ENCODE results near the gene LRIG1.
A peak's percentile ranks its signal among the peaks of the same experiment; 100 is the strongest.

Gene LRIG1, protein sequence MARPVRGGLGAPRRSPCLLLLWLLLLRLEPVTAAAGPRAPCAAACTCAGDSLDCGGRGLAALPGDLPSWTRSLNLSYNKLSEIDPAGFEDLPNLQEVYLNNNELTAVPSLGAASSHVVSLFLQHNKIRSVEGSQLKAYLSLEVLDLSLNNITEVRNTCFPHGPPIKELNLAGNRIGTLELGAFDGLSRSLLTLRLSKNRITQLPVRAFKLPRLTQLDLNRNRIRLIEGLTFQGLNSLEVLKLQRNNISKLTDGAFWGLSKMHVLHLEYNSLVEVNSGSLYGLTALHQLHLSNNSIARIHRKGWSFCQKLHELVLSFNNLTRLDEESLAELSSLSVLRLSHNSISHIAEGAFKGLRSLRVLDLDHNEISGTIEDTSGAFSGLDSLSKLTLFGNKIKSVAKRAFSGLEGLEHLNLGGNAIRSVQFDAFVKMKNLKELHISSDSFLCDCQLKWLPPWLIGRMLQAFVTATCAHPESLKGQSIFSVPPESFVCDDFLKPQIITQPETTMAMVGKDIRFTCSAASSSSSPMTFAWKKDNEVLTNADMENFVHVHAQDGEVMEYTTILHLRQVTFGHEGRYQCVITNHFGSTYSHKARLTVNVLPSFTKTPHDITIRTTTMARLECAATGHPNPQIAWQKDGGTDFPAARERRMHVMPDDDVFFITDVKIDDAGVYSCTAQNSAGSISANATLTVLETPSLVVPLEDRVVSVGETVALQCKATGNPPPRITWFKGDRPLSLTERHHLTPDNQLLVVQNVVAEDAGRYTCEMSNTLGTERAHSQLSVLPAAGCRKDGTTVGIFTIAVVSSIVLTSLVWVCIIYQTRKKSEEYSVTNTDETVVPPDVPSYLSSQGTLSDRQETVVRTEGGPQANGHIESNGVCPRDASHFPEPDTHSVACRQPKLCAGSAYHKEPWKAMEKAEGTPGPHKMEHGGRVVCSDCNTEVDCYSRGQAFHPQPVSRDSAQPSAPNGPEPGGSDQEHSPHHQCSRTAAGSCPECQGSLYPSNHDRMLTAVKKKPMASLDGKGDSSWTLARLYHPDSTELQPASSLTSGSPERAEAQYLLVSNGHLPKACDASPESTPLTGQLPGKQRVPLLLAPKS

DNA sequence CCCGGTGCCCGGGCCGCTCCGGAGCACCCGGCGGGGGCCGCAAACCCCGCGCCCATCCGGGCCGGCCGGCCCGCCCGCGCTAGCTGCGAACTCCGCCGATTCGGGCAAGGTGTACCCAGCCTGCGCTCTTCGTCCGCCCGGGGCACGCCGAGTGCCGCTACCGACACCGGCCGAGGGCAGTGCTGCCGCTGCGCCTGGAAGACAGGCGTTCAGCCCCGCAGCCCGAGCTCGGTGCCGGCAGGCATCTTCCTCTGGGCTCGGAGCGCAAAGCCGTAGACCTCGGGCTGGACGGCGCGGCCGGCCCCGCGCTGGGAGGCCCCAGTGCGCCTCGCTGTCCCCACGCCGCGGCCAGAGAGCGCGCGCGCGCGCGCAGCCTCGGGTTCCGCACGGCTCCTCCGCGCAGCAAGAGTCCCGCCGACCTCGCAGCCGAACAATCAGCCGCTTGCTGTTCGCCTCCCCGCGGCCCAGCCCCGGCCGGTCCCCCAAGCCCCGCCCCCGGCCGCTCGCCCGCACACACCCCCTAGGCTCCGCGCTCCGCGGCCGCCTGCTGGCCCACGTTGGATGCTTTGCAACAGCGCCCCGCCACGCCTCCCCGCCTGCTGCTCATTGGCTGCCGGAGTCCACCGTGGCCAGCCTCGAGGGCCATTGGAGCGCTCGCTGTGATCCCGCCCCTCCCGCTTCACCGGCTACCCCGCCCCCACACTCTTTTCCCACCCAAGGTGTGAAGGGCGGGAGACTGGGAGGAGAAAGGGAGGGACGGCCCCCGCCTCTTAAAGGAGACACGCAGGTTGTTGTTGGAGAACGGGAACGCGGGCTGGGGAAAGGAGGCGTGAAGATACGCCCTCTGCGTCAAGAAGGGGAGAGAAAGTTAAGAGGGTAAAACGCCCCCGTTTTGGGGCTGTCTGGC lies at the start of gene LRIG1:
LRIG1 (minus strand) TSS at position 447 of the 907 bp plus-strand sequence. CDS start 615 bp downstream, outside the sequence.
- DNase-seq (ENCODE audit: low read depth), result peak; percentile 98

DNA sequence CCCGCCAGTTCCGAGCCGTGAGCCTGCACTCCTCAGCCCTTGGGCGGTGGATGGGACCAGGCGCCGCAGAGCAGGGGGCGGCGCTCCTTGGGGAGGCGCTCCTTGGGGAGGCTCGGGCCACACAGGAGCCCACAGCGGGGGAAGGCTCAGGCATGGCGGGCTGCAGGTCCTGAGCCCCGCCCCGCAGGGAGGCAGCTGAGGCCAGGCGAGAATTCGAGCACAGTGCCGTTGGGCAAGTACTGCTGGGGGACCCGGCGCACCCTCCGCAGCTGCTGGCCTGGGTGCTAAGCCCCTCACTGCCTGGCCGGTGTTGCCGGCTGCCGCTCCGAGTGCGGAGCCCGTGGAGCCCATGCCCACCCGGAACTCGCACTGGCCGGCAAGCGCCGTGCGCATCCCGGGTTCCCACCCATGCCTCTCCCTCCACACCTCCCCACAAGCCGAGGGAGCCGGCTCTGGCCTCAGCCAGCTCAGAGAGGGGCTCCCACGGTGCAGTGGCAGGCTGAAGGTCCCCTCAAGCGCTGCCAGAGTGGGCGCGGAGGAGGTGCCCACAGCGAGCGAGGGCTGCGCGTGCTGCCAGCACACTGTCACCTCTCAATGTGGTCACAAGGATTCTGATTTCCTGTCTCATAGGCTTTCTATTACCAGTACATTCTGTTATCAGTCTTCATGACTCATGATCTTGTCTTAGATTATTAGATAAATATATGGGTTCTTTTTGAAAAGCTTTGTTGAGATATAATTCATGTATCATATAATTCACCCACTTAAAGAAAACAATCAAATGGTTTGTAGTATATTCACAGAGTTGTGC lies 44.0 kb upstream of the LRIG1 start:
- no peak for DNase-seq (ENCODE audit: low read depth)

GRCh38 chr3:66542153-66542552 lies 41.3 kb upstream of the LRIG1 start:
- DNase-seq (ENCODE audit: low read depth), result no peak

GRCh38 chr3:66539466-66539989 lies 38.7 kb upstream of the LRIG1 start:
- DNase-seq (ENCODE audit: low read depth), result no peak

GRCh38 chr3:66538390-66538789 lies 37.6 kb upstream of the LRIG1 start:
- no peak for DNase-seq (ENCODE audit: low read depth)

DNA sequence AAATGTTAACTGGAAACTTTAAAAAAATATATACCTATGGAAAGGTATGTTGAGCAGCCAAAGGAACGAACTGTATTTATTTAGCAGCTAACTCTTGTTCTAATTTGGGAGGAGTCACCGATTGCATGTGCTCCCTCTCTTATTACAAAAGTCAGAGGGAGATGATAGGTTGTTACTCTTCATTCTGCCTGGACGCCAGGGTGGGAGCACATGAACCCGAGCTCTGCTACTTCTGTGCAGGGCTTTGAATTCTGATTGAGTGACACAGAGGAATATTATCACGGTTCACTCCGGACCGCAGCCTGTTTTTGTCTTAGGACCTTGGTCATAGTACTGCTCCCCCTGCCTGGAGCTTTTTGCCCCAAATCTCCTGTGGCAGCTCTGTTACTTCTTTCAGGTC lies 36.9 kb upstream of the LRIG1 start:
- no peak for DNase-seq (ENCODE audit: low read depth)

DNA sequence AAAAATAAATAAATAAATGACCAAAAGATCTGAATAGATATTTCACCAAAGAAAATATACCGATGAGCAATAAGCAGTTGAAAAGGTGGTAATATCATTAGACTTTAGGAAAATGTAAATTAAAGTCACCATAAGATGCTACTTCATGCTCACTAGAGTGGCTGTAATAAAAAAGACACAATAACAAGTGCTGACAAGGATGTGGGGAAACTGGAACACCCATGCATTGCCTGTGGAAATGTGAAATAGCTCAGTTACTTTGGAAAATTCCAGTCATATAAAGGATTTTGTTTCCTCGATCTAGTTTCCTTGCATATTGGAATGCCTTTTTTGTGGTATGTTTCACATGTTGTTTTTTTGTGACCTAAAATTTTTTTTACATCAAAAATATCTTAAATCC lies 36.0 kb upstream of the LRIG1 start:
- DNase-seq (ENCODE audit: low read depth), result no peak

DNA sequence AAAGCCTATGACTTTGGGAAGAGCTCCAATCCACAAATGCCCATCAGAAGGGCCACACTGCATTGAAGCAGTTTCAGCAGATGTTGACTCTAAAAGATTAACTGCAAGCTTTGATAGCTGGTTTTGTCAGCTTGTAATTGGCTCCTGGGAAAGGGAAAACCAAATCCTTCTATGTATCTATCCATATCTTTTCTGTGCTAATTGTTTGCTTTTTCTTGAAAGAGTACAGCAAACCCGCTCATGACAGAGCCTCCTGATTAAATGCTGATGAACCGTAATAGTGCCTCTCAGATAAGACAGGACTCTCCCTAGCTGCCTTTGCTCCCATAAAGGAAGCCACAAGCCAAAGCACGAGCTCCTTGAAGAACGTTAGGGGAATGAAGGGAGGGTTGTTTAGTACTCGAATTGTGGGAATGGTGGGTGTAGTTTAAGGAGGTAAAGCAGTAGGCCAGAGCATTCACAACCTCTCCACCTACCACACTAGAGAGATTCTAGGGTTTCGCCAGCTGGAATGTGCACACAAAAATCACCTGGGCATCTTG lies 33.6 kb upstream of the LRIG1 start:
- no peak for DNase-seq (ENCODE audit: low read depth)

DNA sequence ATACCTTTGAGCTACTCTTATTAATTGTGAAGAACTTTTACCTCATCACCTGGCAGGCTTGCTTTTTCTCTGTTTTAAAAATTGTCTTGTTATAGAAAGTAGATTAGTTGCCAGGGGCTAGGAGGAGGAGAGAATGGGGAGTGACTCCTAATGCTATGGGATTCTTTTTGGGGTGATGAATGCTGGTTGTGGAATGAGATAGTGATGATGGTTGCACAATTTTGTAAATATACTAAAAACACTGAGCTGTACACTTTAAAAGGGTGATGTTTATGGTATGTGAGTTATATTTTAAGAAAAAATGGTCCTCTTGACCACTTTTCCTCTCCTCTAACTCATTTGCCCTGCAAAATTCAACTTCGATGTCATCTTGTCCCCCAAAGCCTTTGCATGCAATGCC lies 31.8 kb upstream of the LRIG1 start:
- no peak for DNase-seq (ENCODE audit: low read depth)

DNA sequence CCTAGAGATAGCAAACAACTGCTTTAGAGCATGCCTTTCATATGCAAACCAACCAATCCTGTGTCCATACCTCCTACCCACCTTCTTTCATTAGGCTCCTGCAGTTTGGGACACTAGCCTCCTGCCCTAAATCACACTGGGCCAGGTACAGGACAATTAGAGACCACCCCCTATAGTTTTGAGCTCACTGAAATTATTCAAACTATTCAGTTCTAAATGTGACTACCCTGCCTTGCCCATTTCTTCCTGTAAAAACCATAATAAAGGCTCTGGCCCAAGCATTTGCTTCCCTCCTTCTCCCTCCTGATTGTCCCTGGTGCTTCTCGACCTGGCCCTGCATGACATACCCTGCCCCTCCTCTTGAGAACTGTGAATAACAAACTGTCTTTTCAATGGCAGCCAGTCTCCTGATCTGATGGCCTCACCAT lies 31.4 kb upstream of the LRIG1 start:
- no peak for DNase-seq (ENCODE audit: low read depth)

DNA sequence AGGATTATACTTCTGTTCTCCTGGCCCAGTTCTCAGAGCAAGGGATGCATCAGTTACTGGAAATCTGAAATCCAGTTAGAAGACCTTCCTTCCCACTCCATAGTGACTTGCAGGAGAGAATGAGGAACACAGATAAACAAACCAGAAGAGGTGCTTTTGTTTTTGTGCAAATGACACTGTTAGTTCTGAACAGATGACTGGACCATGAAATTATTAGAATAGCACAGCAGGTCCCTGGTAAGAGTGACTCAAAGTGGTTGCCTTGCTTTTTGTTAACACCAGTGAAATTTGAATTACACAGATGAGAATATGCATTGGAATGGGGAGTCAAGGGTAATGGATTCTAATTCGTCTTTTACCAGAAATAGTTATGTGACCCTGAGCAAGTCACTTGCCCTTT lies 30.4 kb upstream of the LRIG1 start:
- DNase-seq (ENCODE audit: low read depth), result no peak

DNA sequence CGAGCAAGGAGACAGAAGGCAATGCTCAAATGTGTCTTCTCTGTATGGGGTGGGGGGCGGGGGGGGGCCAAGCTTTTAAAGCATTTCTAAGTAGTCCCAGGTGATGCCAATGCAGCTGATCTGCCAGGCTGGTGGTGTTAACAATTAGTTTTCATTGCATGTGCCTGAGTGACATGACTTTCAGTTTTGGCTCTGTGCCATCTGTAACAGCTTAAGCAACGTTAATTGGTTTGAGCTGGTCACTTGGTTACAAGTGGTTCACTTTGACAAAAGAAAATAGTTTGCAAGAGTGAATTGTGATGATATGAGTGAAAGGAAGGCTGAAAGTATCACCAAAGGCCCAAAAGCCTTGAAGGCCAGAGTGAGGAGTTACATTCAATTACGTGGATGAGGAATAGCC lies 26.4 kb upstream of the LRIG1 start:
- DNase-seq (ENCODE audit: low read depth), result no peak

DNA sequence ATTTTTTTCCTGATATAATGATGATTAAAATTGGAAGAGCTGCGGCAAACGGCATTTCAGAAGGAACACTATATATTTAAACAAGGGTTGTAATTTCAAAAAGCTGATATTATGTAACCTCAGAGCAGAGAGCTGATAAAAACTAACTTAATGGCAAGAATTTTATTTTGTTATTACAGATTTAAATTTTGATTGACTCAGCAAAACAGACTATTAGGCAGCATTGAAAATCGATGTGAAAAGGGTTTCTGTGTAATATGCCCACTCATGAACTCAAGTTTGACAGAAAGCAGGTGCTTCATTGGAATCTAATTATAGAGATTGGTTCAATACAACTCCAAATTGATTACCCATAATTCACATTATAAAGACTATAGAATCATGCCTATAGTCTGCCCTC lies 24.9 kb upstream of the LRIG1 start:
- no peak for DNase-seq (ENCODE audit: low read depth)

- DNase-seq (ENCODE audit: low read depth), result no peak
These were observed 19.9 kb upstream of the LRIG1 start for GRCh38 chr3:66520724-66521123.

DNA sequence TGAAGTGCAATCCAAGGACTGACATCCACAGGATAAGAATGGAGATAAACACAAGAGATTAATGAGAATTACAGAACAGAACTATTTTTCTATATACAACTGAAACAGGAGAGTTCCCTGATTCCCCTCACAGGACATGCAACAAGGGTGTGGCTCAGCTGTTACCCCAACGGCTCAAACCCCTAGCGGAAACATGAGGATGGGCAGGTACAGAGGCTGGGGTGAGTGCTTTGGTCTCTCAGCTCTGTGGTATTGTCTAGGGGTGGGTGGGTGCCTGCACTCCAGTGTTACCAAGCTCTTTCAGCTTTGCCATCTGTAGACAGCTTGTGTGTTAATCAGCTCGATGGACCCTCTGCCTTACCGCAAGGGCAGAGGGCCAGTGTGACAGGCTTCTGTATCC lies 17.8 kb upstream of the LRIG1 start:
- no peak for DNase-seq (ENCODE audit: low read depth)

GRCh38 chr3:66518126-66518525 lies 17.3 kb upstream of the LRIG1 start:
- DNase-seq (ENCODE audit: low read depth), result no peak

DNA sequence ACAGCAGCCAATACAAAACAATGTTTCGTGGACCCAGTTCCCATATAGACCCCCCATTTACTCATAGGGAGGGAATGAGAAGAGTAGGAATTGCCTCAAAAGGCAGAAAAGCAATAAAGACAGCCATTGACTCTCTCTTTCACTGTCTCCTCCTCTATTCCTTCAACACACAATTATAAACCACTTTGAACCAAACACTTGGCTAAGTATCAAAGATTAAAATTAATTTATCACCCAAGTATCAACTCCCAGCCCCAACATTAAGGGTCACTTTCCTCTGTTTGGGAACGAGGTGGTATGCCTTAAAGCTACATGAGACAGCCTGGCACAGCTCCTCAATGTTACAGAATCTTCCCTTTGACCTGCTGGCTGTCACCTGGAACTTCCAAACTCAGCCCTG lies 16.4 kb upstream of the LRIG1 start:
- no peak for DNase-seq (ENCODE audit: low read depth)

- DNase-seq (ENCODE audit: low read depth), result no peak
These were observed 7.6 kb upstream of the LRIG1 start for GRCh38 chr3:66508461-66508860.

- no peak for DNase-seq (ENCODE audit: low read depth)
These were observed 6.8 kb upstream of the LRIG1 start for GRCh38 chr3:66507423-66508260.

All from stimulated activated CD8-positive, alpha-beta memory T cell treated with anti-CD3 and anti-CD28 coated beads, Interleukin-12 subunit alpha, Interleukin-12 subunit beta, amount 100 ng/mL, for 4 hours (primary cell).